Loucy (cell line): Measurements from ENCODE around the gene AKAP5.

Source experiments
- EZH2phosphoT487 ChIP-seq: fragments of 200-600 bp; IDR thresholded peaks from 2 replicates; pipeline ENCODE4 v1.6.1; 2018; ENCODE audit warnings: antibody characterized with exemption, mild to moderate bottlenecking, moderate library complexity, borderline replicate concordance
- TF ChIP-seq, protein P1 (sequence below): fragments of 200-600 bp; sonication (generic); conservative IDR thresholded peaks from 2 replicates; pipeline ENCODE4 v1.5.1; 2014; ENCODE audit warnings: mild to moderate bottlenecking, antibody characterized with exemption, low read length

DNA sequence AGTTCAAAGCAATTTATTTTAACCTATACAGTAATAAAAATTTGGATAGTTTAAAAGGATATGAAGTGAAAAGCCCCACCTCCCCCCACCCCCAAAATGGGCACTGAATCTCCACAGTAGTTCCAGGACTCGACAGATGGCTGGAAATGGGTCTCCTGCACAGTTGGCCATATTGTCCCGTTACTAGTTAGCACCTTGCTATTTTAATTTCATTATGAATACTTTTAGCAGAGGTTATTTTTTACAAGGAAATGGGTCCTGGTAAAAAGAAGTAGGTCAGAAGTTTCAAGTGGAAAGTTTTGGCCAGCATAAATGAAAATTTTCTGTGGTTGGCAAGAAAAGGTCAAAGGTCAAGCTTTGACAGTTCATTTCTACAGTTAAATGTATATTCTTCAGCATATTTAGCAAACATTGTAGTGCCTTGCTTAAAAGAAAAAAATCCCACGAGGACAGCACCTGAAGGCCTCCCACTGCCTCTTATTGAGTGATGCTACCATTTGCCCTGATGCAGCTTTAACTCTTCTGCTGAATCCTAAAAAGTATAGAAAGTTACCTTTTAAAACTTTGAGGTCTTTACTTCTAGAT is 48.9 kb upstream of the AKAP5 start:
- TF ChIP-seq, protein P1, sequence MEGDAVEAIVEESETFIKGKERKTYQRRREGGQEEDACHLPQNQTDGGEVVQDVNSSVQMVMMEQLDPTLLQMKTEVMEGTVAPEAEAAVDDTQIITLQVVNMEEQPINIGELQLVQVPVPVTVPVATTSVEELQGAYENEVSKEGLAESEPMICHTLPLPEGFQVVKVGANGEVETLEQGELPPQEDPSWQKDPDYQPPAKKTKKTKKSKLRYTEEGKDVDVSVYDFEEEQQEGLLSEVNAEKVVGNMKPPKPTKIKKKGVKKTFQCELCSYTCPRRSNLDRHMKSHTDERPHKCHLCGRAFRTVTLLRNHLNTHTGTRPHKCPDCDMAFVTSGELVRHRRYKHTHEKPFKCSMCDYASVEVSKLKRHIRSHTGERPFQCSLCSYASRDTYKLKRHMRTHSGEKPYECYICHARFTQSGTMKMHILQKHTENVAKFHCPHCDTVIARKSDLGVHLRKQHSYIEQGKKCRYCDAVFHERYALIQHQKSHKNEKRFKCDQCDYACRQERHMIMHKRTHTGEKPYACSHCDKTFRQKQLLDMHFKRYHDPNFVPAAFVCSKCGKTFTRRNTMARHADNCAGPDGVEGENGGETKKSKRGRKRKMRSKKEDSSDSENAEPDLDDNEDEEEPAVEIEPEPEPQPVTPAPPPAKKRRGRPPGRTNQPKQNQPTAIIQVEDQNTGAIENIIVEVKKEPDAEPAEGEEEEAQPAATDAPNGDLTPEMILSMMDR: no peak
- TF ChIP-seq EZH2phosphoT487: no peak
